DMS53 (cell line): Measurements from ENCODE around the gene CCDC158.
A peak's percentile ranks its signal among the peaks of the same experiment; 100 is the strongest.
"Not testable (repeated sequence)": the region's sequence is repeated elsewhere in the genome, so short reads cannot be mapped to it uniquely, and the experiment has no call there.

Source experiments
- DNase-seq: peaks from one replicate; lab custom pipeline; 2025; lab: John Stamatoyannopoulos, UW

The CCDC158 gene

DNA sequence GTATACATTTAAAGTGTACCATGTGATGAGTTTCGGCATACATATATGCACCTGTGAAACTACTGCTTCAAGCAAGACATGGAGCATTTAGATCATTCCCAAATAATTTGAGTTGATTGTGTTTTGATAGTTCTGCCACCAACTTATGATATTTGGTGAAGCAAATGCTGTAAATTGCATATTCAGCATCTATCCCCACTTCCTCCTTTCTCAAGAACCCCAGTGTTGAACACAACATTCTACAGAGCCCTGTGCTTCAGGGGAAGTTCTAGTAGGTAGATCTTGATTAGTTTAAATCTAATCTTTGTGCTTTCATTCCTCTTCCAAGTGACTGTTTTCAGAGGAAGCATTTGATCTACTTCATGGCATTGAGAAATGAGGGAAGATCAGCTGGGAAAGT, 8.7 kb upstream of the CCDC158 start:
- DNase-seq: no peak

GRCh38 chr4:76426272-76426671, 5.3 kb upstream of the CCDC158 start:
- DNase-seq: peak; percentile 20

DNA sequence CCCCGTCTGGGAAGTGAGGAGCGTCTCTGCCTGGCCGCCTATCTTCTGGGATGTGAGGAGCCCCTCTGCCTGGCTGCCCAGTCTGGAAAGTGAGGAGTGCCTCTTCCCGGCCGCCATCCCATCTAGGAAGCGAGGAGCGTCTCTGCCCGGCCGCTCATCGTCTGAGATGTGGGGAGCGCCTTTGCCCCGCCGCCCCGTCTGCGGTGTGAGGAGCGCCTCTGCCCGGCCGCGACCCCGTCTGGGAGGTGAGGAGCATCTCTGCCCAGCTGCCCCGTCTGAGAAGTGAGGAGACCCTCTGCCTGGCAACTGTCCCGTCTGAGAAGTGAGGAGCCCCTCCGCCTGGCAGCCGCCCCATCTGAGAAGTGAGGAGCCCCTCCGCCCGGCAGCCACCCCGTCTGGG, 2.2 kb upstream of the CCDC158 start:
- DNase-seq: not testable (repeated sequence)

- DNase-seq: peak; percentile 20
Observed at GRCh38 chr4:76420188-76420761, 666 bp downstream of the CCDC158 start.

- no peak for DNase-seq
Observed at GRCh38 chr4:76410636-76411035, 10.3 kb downstream of the CCDC158 start.

- DNase-seq: no peak
Observed at GRCh38 chr4:76407440-76408119, 13.4 kb downstream of the CCDC158 start.

GRCh38 chr4:76406081-76406480, 14.9 kb downstream of the CCDC158 start:
- DNase-seq: no peak

DNA sequence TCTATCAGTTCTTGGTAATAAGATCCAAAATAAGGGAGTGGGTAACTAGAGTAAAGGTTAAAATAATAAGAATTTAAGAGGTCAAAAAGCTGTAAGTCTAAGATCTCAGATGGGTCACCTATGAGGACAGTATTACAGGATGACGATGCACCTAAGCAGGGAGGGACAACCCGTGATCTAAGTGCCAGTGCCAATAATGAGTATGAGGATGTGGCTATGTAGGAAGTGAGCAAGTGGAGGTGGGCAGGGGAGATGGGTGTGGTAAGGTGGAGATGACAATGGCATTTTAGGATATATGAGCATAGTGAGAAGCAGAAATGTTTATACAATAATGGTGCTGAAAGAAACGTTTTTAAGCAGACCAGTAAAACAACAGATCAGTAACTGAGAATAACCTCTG, 19.3 kb downstream of the CCDC158 start:
- DNase-seq: no peak

GRCh38 chr4:76388160-76388908, 32.6 kb downstream of the CCDC158 start:
- no peak for DNase-seq

DNA sequence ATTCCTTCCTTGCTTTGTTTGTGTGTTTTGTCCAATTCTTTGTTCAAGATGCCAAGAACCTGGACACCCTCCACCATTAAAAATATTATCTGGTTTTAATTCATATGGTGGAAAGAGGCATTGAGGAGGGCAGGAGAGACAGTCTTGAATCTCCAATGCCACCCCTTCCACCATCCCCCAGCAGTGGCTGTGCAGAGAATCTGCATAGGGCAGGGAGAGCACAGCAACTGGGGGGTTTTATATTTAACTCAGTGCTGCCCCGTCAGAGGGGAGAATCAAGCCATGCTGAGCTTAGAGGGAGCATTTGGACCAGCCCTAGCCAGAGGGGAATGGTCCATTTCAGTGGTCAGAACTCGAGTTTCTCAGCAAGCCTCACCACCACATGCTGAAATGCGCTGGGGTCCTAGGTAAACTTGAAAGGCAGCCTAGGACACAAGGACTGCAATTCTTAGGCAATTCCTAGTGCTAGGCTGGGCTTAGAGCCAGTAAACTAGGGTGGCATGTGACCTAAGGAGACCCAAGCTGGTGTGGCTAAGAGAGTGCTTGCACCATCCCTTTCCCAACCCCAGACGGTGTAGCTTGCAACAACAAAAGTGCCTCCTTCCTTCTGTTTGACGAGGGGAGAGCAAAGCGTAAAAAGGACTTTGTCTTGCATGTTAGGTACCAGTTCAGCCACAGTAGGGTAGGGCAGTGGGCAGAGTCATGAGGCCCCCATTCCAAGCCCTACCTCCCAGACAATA, 34.2 kb downstream of the CCDC158 start:
- DNase-seq: no peak

DNA sequence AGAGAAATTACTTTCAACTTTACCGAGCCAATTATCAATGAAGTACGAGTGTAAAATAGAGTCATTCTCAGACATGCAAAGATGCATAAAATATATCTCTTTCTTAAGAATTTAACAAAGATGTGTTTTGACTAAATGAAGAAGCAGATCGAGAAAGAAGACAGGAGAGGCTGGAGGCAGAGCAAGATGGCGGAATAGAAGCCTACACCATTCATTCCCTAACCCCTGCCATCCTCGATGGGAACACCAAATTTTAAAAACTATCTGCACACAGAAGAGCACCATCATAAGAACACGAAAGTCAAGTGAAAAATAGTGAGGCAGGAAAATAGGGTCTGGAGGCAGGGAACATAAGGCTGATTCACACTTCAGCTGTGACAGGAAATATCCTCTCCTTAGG, 35.0 kb downstream of the CCDC158 start:
- DNase-seq: no peak

- no peak for DNase-seq
Observed at GRCh38 chr4:76384052-76384451, 36.9 kb downstream of the CCDC158 start.

- DNase-seq: no peak
Observed at GRCh38 chr4:76383001-76383400, 37.9 kb downstream of the CCDC158 start.

DNA sequence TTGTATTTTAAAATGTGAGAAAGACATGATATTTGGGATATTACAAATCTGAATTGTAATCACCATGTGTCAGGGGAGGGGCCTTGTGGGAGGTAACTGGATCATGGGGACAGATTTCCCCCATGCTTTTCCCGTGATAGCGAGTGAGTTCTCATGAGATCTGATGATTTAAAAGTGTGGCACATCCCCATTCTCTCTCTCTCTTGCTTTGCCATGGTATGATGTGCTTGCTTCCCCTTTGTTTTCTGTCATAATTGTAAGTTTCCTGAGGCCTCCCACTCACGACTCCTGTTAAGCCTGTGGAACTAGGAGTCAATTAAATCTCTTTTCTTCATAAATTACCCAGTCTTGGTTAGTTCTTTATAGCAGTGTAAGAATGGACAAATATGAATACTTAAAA, 39.0 kb downstream of the CCDC158 start:
- DNase-seq: no peak

DNA sequence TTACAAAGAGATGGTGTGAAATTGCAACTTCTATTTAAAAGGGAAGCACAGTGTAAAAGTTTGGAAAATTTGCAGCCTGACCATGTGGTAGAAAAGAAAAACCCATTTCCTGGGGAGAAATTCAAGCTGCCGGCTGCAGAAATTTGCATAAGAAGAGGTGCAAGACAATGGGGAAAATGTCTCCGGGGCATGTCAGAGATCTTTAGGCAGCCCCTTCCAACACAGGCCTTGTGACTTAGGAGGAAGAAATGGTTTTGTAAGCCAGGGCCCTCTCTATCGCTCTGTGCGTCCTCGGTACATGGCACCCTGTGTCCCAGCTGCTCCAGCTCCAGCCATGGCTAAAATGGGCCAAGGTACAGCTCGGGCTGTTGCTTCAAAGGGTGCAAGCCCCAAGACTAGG, 40.4 kb downstream of the CCDC158 start:
- no peak for DNase-seq

- DNase-seq: peak; percentile 61
Observed at GRCh38 chr4:76377911-76378310, 43.0 kb downstream of the CCDC158 start.

GRCh38 chr4:76377481-76377901, 43.5 kb downstream of the CCDC158 start:
- DNase-seq: no peak

DNA sequence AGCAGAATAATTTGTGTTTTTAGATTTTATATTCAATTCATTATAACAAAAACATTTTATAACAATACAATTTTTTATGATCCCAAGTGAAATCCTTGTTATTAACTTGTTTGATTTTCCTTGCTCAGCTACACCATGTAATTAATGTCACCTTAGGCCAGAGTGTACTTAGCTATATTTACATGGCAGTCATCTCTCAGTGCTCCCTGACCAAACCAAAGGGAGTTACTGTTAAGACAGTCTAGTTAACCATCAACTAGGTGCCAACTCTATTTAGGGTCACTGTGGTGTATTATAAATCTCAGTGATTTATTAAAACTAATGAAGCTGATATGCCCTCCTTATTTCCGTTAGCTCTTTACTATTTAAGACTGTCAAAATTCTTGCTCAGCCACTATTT, 44.4 kb downstream of the CCDC158 start:
- peak; percentile 63 for DNase-seq

- DNase-seq: no peak
Observed at GRCh38 chr4:76375703-76376102, 45.2 kb downstream of the CCDC158 start.

- no peak for DNase-seq
Observed at GRCh38 chr4:76374798-76375197, 46.1 kb downstream of the CCDC158 start.

GRCh38 chr4:76373919-76374552, 46.9 kb downstream of the CCDC158 start:
- DNase-seq: no peak

DNA sequence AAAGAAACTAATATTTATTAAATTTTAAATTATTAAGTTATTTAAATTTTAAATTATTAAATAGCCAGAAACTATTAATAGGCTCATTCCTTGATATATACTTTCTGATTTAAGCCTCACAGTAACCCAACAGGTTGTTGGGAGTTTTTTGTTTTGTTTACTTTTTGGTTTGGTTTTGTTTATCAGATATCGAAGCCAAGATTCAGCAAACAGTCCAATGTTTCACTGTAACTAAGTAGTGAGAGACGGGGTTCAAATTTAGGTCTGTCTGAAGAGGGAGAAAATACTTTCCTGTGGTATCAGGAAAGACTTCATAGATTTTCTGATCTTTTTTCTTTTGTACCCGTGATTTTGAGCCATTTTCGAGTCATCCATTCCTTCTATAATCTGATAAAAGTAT, 54.2 kb downstream of the CCDC158 start:
- DNase-seq: no peak
